ENCODE data around the gene BRD3. TPM values are rescaled to one million over a fixed set of nuclear protein-coding genes. Genes with fewer than 3 reads are reported as not detected.
"Not testable (repeated sequence)": the region's sequence is repeated elsewhere in the genome, so short reads cannot be mapped to it uniquely, and the experiment has no call there.

BRD3 gene
- total and polyA plus RNA-seq, 3 experiments from 2014 or later, result 35.5 to 41.5 (median 39.4) TPM

DNA sequence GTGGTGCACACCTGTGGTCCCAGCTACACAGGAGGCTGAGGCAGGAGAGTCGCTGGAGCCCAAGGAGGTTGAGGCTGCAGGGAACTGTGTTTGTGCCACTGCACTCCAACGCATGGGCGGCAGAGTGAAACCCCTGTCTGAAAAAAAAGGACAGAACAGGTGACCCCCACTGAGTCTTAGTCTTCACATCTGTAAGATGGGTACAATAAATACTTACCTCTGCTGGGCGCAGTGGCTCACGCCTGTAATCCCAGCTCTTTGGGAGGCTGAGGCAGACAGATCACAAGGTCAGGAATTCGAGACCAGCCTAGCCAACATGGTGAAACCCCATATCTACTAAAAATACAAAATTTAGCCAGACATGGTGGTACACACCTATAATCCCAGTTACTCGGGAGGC lies 4.9 kb upstream of the BRD3 start:
- CTCF ChIA-PET, result interaction anchor here (1.5 kb wide), 1 partner anchor 10 kb away, joined by 3 read pairs; no protein-coding TSS in a partner anchor
- POLR2A ChIA-PET, result not testable (repeated sequence)

DNA sequence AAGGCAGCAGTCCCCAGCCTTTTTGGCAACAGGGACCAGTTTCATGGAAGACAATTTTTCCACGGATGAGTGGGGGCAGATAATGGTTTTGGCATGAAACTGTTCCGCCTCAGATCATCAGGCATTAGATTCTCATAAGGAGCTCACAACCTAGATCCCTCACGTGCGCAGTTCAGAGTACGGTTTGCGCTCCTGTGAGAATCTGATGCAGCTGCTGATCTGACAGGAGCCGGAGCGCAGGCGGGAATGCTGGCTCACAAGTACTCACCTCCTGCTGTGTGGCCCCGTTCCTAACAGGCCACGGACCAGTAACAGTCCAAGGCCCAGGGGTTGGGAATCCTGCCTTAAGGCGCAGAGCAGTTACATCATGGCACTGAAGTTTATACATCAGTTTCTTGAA lies 3.3 kb upstream of the BRD3 start:
- H3K9me3 Mint-ChIP-seq, result peaks cover 0 to 8% (median 4%) of the 10 kb centered on the region in 5 donors
- H3K4me1 Mint-ChIP-seq, result peaks cover 8 to 14% (median 13%) of the 10 kb centered on the region in 3 donors
- peaks cover 13 to 32% of the 10 kb centered on the region in 2 donors for H3K27me3 Mint-ChIP-seq
- no peak for DNase-seq
- Histone ChIP-seq H3K4me1 (ENCODE audit: insufficient read depth, low read length) (peaks cover 14% of the 10 kb centered on the region), H3K27me3 (ENCODE audit: insufficient read depth, low read length, poor library complexity, severe bottlenecking) (peaks cover 20% of the 10 kb centered on the region), H3K4me3 (ENCODE audit: low read length) (no peak overlapping the region), H3K27ac (ENCODE audit: low read depth, low read length) (no peak overlapping the region), H3K36me3 (ENCODE audit: insufficient read depth, low read length) (no peaks in the 10 kb centered on the region), H3K9me3 (ENCODE audit: low read length) (no peaks in the 10 kb centered on the region)
- peak overlapping the region in 2 of 7 donors; percentile 63 to 98 for H3K4me3 Mint-ChIP-seq
- H3K27ac Mint-ChIP-seq, result peak overlapping the region in 2 of 8 donors; percentile 15 to 96
- peaks cover 0 to 8% (median under 1%) of the 10 kb centered on the region in 3 donors for H3K36me3 Mint-ChIP-seq
- CTCF ChIA-PET, result interaction anchor here (0.9 kb wide), 1 partner anchor 98 kb away, joined by 3 read pairs; no protein-coding TSS in a partner anchor
- POLR2A ChIA-PET, result no interaction called here

More for the DNA sequence above, 4.9 kb upstream of the BRD3 start:
- Mint-ChIP-seq H3K9me3 (peaks cover 2 to 21% (median 14%) of the 10 kb centered on the region in 5 donors), H3K27me3 (peaks cover 13 to 32% of the 10 kb centered on the region in 2 donors)
- not testable (repeated sequence) for H3K4me3 ChIP-seq (ENCODE audit: low read length); H3K4me3 Mint-ChIP-seq; DNase-seq; H3K27ac ChIP-seq (ENCODE audit: low read depth, low read length); H3K27ac Mint-ChIP-seq; H3K9me3 ChIP-seq (ENCODE audit: low read length); H3K36me3 ChIP-seq (ENCODE audit: insufficient read depth, low read length); H3K4me1 ChIP-seq (ENCODE audit: insufficient read depth, low read length); H3K36me3 Mint-ChIP-seq; H3K4me1 Mint-ChIP-seq
- peaks cover 20% of the 10 kb centered on the region for H3K27me3 ChIP-seq (ENCODE audit: insufficient read depth, low read length, poor library complexity, severe bottlenecking)

- Mint-ChIP-seq H3K27ac (peak overlapping the region in 7 of 8 donors; percentile 54 to 97 (median 92)), H3K4me1 (peaks cover 19 to 28% (median 25%) of the 10 kb centered on the region in 3 donors), H3K9me3 (peaks cover 0 to 5% (median 2%) of the 10 kb centered on the region in 5 donors), H3K36me3 (peaks cover 0 to 10% (median 0%) of the 10 kb centered on the region in 3 donors), H3K4me3 (peak overlapping the region; percentile 84 to 98 (median 87)), H3K27me3 (peaks cover 13 to 30% of the 10 kb centered on the region in 2 donors)
- ChIA-PET CTCF (no interaction called here), POLR2A (interaction anchor here (0.7 to 1.8 kb wide), 3 partner anchors 17 to 93 kb away, joined by 3 to 7 read pairs (median 5); partner anchors contain the start of gene WDR5)
- Histone ChIP-seq H3K27ac (ENCODE audit: low read depth, low read length) (no peak overlapping the region), H3K4me3 (ENCODE audit: low read length) (peak overlapping the region; percentile 86), H3K4me1 (ENCODE audit: insufficient read depth, low read length) (peaks cover 27% of the 10 kb centered on the region), H3K27me3 (ENCODE audit: insufficient read depth, low read length, poor library complexity, severe bottlenecking) (peaks cover 20% of the 10 kb centered on the region), H3K9me3 (ENCODE audit: low read length) (no peaks in the 10 kb centered on the region), H3K36me3 (ENCODE audit: insufficient read depth, low read length) (no peaks in the 10 kb centered on the region)
- DNase-seq, result peak in 1 of 5 donors; percentile 48
Measured at GRCh38 chr9:134069480-134070399, 1.9 kb upstream of the BRD3 start.

DNA sequence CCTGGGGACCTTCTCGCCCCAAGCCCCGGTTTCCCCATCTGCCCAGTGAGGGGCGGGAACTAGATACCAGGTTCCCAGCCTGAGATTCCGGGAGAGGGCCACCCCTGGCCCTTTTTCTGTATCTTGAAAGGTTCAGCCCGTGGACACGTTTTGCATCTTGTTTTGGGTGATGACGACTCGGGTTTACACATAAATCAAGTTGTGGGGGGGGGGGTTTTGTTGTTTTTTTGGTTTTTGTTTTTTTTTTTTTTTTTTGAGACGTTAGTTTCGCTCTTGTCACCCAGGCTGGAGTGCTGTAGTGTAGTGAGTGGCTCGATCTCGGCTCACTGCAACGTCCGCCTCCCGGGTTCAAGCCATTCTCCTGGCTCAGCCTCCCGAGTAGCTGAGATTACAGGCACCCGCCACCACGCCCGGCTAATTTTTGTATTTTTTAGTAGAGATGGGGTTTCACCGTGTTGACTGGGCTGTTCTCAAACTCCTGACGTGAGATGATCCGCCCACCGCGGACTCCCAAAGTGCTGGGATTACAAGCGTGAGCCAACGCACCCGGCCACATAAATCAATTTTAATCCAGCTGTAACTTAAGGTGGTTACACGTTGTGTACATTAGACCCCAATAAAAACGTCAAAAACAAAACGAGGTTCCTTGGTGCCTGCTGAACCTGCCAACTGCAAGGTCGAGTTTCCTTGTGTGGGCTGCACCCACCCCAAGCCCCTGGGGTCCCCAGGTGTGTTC lies 1.1 kb upstream of the BRD3 start:
- H3K27me3 Mint-ChIP-seq, result peaks cover 13 to 24% of the 10 kb centered on the region in 2 donors
- Histone ChIP-seq H3K27me3 (ENCODE audit: insufficient read depth, low read length, poor library complexity, severe bottlenecking) (peaks cover 20% of the 10 kb centered on the region), H3K27ac (ENCODE audit: low read depth, low read length) (peak overlapping the region; percentile 85), H3K4me1 (ENCODE audit: insufficient read depth, low read length) (peaks cover 28% of the 10 kb centered on the region), H3K36me3 (ENCODE audit: insufficient read depth, low read length) (no peaks in the 10 kb centered on the region), H3K4me3 (ENCODE audit: low read length) (peak overlapping the region; percentile 86), H3K9me3 (ENCODE audit: low read length) (no peaks in the 10 kb centered on the region)
- H3K4me1 Mint-ChIP-seq, result peaks cover 23 to 32% (median 30%) of the 10 kb centered on the region in 3 donors
- peaks cover 0 to 3% (median 0%) of the 10 kb centered on the region in 5 donors for H3K9me3 Mint-ChIP-seq
- H3K27ac Mint-ChIP-seq, result peak overlapping the region; percentile 87 to 97 (median 93)
- CTCF ChIA-PET, result no interaction called here
- POLR2A ChIA-PET, result interaction anchor here (0.7 to 1.8 kb wide), 3 partner anchors 17 to 94 kb away, joined by 3 to 7 read pairs (median 5); partner anchors contain the start of gene WDR5
- peaks cover 0 to 10% (median 0%) of the 10 kb centered on the region in 3 donors for H3K36me3 Mint-ChIP-seq
- DNase-seq, result peak in 1 of 5 donors; percentile 48
- H3K4me3 Mint-ChIP-seq, result peak overlapping the region; percentile 84 to 98 (median 87)

GRCh38 chr9:134066913-134067851 lies 644 bp downstream of the BRD3 start:
- H3K27ac ChIP-seq (ENCODE audit: low read depth, low read length), result peak overlapping the region; percentile 69
- H3K4me3 ChIP-seq (ENCODE audit: low read length), result peak overlapping the region; percentile 80
- Mint-ChIP-seq H3K27me3 (peaks cover 13 to 15% of the 10 kb centered on the region in 2 donors), H3K9me3 (no peaks in the 10 kb centered on the region), H3K4me3 (peak overlapping the region; percentile 87 to 98 (median 92)), H3K36me3 (peaks cover 0 to 10% (median 0%) of the 10 kb centered on the region in 3 donors), H3K4me1 (peaks cover 30 to 50% (median 32%) of the 10 kb centered on the region in 3 donors), H3K27ac (peak overlapping the region; percentile 59 to 98 (median 88))
- H3K36me3 ChIP-seq (ENCODE audit: insufficient read depth, low read length), result no peaks in the 10 kb centered on the region
- peaks cover 28% of the 10 kb centered on the region for H3K4me1 ChIP-seq (ENCODE audit: insufficient read depth, low read length)
- peak; percentile 46 to 68 (median 52) for DNase-seq
- ChIA-PET POLR2A (interaction anchor here (2.2 kb wide), 1 partner anchor 42 kb away, joined by 13 read pairs; the partner anchor contains the start of gene BRD3OS), CTCF (no interaction called here)
- H3K27me3 ChIP-seq (ENCODE audit: insufficient read depth, low read length, poor library complexity, severe bottlenecking), result peaks cover 20% of the 10 kb centered on the region
- H3K9me3 ChIP-seq (ENCODE audit: low read length), result no peaks in the 10 kb centered on the region

DNA sequence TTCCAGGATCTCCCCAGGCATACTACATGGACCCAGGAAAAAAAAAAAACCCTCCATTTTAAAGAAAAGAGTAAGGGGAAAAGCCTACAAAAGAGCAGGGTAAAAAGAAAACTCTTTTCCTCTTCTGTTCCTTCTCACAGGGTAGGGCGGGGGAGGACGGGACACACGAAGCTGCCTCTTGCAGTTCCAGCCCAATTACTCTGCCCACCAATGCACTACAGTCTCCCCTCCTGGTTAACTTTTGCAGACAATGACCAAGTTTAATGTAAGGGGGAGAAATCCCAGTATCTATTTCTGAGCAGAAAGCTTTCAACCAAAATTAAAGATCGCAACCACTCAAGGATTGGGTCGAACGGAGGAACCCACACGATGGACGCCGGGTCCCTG lies 1.3 kb downstream of the BRD3 start:
- H3K4me3 ChIP-seq (ENCODE audit: low read length), result peak overlapping the region; percentile 80
- ChIA-PET POLR2A (interaction anchor here (2.2 kb wide), 1 partner anchor 41 kb away, joined by 13 read pairs; the partner anchor contains the start of gene BRD3OS), CTCF (interaction anchor here (1.5 kb wide), 1 partner anchor 21 kb away, joined by 4 read pairs; no protein-coding TSS in a partner anchor)
- peak overlapping the region; percentile 78 to 98 (median 93) for H3K27ac Mint-ChIP-seq
- peak in 1 of 5 donors; percentile 7 for DNase-seq
- peak overlapping the region; percentile 87 to 97 (median 92) for H3K4me3 Mint-ChIP-seq
- peaks cover 0 to 10% (median 0%) of the 10 kb centered on the region in 3 donors for H3K36me3 Mint-ChIP-seq
- H3K4me1 Mint-ChIP-seq, result peaks cover 30 to 52% (median 34%) of the 10 kb centered on the region in 3 donors
- no peaks in the 10 kb centered on the region for H3K9me3 ChIP-seq (ENCODE audit: low read length)
- peaks cover 20% of the 10 kb centered on the region for H3K27me3 ChIP-seq (ENCODE audit: insufficient read depth, low read length, poor library complexity, severe bottlenecking)
- peaks cover 11 to 14% of the 10 kb centered on the region in 2 donors for H3K27me3 Mint-ChIP-seq
- H3K27ac ChIP-seq (ENCODE audit: low read depth, low read length), result peak overlapping the region; percentile 69
- no peaks in the 10 kb centered on the region for H3K9me3 Mint-ChIP-seq
- peaks cover 28% of the 10 kb centered on the region for H3K4me1 ChIP-seq (ENCODE audit: insufficient read depth, low read length)
- no peaks in the 10 kb centered on the region for H3K36me3 ChIP-seq (ENCODE audit: insufficient read depth, low read length)
